NCI-H748 (cell line): ENCODE results near the gene PRRG4.
A peak's percentile ranks its signal among the peaks of the same experiment; 100 is the strongest.
"Not testable (repeated sequence)": the region's sequence is repeated elsewhere in the genome, so short reads cannot be mapped to it uniquely, and the experiment has no call there.

ENCODE experiments used
- DNase-seq: peaks from one replicate; lab custom pipeline; 2025; ENCODE audit not compliant: unreplicated experiment; lab: John Stamatoyannopoulos, UW

PRRG4 gene

GRCh38 chr11:32830413-32830738 is 649 bp downstream of the PRRG4 start:
- peak; percentile 39 for DNase-seq

- DNase-seq, result no peak
These were observed 1.1 kb downstream of the PRRG4 start for GRCh38 chr11:32830796-32831195.

- no peak for DNase-seq
These were observed 1.5 kb downstream of the PRRG4 start for GRCh38 chr11:32831221-32831620.

- DNase-seq, result no peak
These were observed 4.2 kb downstream of the PRRG4 start for GRCh38 chr11:32833921-32834320.

- DNase-seq, result no peak
These were observed 7.2 kb downstream of the PRRG4 start for GRCh38 chr11:32836946-32837345.

- peak; percentile 28 for DNase-seq
These were observed 9.0 kb downstream of the PRRG4 start for GRCh38 chr11:32838505-32839274.

GRCh38 chr11:32839308-32839707 is 9.6 kb downstream of the PRRG4 start:
- no peak for DNase-seq

- no peak for DNase-seq
These were observed 10.9 kb downstream of the PRRG4 start for GRCh38 chr11:32840587-32840986.

- no peak for DNase-seq
These were observed 13.8 kb downstream of the PRRG4 start for GRCh38 chr11:32843544-32843943.

- no peak for DNase-seq
These were observed 17.8 kb downstream of the PRRG4 start for GRCh38 chr11:32847511-32847910.

- DNase-seq, result no peak
These were observed 20.0 kb downstream of the PRRG4 start for GRCh38 chr11:32849761-32850160.

GRCh38 chr11:32851251-32851650 is 21.5 kb downstream of the PRRG4 start:
- no peak for DNase-seq

- no peak for DNase-seq
These were observed 22.5 kb downstream of the PRRG4 start for GRCh38 chr11:32852207-32852606.

GRCh38 chr11:32855601-32856000 is 25.9 kb downstream of the PRRG4 start:
- DNase-seq, result no peak

GRCh38 chr11:32858731-32859130 is 29.0 kb downstream of the PRRG4 start:
- DNase-seq, result no peak

- DNase-seq, result no peak
These were observed 32.3 kb downstream of the PRRG4 start for GRCh38 chr11:32861850-32862577.

- no peak for DNase-seq
These were observed 34.8 kb downstream of the PRRG4 start for GRCh38 chr11:32864555-32864954.

GRCh38 chr11:32868752-32869151 is 39.0 kb downstream of the PRRG4 start:
- DNase-seq, result not testable (repeated sequence)

GRCh38 chr11:32870676-32871075 is 40.9 kb downstream of the PRRG4 start:
- peak; percentile 63 for DNase-seq

- peak; percentile 91 for DNase-seq
These were observed 44.4 kb downstream of the PRRG4 start for GRCh38 chr11:32874132-32874531.

- DNase-seq, result no peak
These were observed 51.6 kb downstream of the PRRG4 start for GRCh38 chr11:32881286-32881685.

GRCh38 chr11:32883421-32883820 is 53.7 kb downstream of the PRRG4 start:
- DNase-seq, result no peak

GRCh38 chr11:32884023-32884422 is 54.3 kb downstream of the PRRG4 start:
- DNase-seq, result no peak
